AG08395 (cell line): Measurements from ENCODE around the gene CTRL.
"Not testable (repeated sequence)": the region's sequence is repeated elsewhere in the genome, so short reads cannot be mapped to it uniquely, and the experiment has no call there.

Experiments used
- DNase-seq: peaks from one replicate; pipeline ENCODE4 v3.0.0; 2012; ENCODE audit warnings: mixed read lengths, low spot score

Gene CTRL

GRCh38 chr16:67940446-67941089 lies 8.9 kb upstream of the CTRL start:
- no peak for DNase-seq

GRCh38 chr16:67939507-67940445 lies 8.1 kb upstream of the CTRL start:
- DNase-seq: no peak

DNA sequence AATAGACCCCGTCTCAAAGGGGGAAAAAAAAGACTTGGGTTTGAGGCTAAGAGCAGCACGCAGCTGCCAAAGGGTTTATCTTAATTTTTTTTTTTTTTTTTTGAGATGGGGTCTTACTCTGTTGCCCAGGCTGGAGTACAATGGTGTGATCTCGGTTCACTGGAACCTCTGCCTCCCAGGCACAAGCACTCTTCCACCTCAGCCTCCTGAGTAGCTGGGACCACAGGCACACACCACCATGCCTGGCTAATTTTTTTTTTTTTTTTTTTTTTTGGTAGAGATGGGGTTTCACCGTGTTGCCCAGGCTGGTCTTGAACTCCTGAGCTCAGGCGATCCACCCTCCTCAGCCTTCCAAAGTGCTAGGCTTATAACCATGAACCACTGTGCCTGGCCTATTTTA lies 6.1 kb upstream of the CTRL start:
- not testable (repeated sequence) for DNase-seq

DNA sequence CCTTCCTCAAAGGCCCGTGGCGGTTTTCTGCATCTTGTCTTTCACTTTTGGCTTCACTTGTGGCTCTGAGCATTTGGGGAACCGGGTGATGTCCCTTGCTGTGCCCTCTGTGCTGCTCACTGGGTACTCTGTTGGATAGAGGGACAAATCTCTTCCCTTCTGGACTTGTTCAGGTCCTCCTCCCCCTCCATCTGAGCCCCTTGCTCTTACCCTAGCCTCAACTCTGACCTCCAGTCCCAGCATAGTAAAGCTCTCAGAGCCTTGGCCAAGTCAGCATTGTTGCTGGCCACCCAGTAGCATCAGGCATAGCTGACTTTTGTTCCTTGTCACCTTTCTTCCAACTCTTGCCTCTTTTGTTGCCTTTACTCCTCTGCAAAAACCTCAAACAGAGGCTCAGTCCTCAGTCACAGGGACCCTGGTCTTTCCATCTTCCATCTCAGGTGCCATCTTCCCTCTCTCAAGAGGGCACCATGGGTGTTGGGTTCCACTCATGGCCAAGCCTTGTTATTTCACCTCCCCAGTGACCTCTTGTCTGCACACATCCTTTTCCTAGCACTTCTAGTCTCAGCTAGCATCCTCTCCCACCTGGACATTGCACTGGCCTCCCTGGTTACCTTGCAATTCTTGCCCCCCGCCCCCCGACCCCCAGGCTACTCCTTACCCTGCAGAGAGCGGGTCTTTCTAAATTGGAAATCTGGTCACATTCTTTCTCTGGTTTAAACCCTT lies 5.4 kb upstream of the CTRL start:
- DNase-seq: no peak

DNA sequence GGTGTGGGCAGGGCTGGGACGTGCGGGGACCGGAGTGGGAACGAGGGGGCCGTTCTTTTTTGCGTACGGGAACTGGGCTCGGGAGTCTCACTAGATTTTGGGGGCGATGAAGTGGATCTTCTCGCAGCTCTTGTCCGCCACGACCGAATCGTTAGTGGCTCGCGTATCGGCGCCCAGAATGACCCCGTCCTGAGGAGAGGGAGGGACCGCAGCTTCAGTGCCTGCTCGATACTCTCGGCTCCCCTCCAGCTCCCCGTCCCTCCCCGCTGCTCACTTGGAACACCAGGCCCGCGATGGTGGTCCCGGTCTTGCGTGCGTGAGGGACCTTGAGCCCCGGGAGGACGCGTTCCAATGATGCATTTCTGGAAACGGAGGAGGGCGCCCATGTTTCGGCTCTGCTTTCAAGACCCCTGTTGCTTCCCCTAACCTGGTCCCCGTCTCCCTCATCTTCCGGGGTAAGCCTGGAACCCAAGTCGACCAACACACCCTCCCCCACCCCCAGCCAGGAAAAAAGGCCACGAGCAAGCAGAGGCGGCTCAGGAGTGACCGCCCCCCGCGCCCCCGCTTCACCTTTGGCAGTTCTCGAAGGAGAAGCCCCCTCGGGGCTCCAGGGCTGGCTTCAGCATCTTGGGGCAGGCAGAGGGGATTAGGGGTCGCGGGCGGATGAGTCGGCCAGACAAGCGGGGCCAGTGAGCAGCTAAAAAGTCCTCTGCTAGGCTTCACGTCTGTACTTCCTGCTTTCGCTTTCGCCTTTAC lies 4.6 kb upstream of the CTRL start, which contains the start of gene PSMB10:
PSMB10 (minus strand) TSS at position 727 of the 756 bp plus-strand sequence; CDS start at position 626, 101 bp downstream.
- DNase-seq: peak; percentile 74

DNA sequence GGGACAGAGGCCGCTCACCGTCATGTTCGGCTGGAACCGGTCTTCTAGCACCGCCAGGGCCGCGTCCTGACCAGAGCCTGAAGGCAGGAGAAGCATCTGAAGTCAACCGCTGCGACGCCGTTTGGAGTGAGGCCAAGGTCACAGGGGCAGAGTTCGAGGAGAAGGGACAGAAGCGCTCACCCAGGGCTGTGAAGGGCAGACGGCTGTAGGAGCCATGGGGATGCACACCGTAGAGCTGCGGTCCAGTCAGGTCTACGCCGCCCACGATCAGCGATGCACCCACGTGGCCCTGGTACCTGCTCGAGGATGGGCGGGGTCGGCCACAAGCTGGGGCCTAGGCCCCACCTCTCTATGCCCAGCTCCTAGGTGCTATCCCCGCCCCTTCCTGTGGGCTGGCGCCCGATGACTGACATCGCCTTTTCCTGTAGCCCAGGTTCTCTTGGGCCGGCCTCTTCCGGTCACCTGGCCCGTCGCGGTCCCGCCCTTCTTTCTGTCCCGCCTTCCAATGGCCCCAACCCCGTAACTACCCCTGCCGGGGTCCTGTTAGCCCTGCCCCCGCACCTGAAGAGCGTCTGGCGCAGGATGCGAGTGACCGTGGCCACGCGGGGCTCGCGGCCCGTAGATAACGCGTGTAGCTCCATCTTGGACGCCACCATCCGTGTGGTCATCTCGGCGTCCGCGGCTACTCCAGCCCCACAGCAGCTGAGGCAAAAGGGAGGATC lies 3.9 kb upstream of the CTRL start:
- peak; percentile 98 for DNase-seq

- DNase-seq: no peak
These were observed 3.4 kb upstream of the CTRL start for GRCh38 chr16:67935101-67935401.

GRCh38 chr16:67934306-67935100 lies 2.8 kb upstream of the CTRL start:
- no peak for DNase-seq

DNA sequence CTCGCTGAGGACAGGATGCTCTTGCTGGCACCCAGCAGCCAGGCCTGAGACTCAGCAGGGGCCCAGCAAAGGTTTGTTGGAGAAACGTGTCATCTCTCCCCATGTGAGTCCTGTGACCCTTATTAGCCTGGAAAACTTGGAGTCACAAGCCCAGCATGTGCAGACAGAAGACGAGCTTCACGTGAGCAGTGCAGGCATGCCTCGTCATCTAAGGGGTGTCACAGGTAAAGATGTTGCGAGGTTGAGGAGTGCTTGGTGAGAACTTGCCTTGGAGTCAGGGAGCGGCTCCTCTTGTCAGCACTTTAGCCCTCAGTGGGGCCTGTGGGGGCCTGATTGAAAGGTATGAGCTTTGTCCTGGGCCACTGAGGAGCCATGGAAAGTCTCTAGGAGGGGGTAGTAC lies 2.1 kb upstream of the CTRL start:
- no peak for DNase-seq

GRCh38 chr16:67932462-67932840 lies 789 bp upstream of the CTRL start:
- DNase-seq: no peak

- no peak for DNase-seq
These were observed 917 bp downstream of the CTRL start for GRCh38 chr16:67930678-67931211.

- no peak for DNase-seq
These were observed 1.5 kb downstream of the CTRL start for GRCh38 chr16:67930191-67930590.

GRCh38 chr16:67928561-67929364 lies 2.9 kb downstream of the CTRL start:
- peak; percentile 79 for DNase-seq

- DNase-seq: no peak
These were observed 3.5 kb downstream of the CTRL start for GRCh38 chr16:67928147-67928546.

GRCh38 chr16:67927131-67927941 lies 4.3 kb downstream of the CTRL start:
- DNase-seq: no peak

GRCh38 chr16:67926181-67926750 lies 5.4 kb downstream of the CTRL start:
- DNase-seq: no peak

GRCh38 chr16:67924140-67924906 lies 7.3 kb downstream of the CTRL start:
- no peak for DNase-seq
